Adrenal gland (tissue), 5 donors: ENCODE results near the gene FBXL7.

Source experiments
- POLR2A ChIP-seq, 2 donors: fragments of 450-650 bp; IDR thresholded peaks; one replicate each; pipeline ENCODE4 v1.6.1; 2017; ENCODE audit warnings: antibody characterized with exemption in 2 of 2, mild to moderate bottlenecking in 2 of 2, moderate library complexity in 1 of 2
- TF ChIP-seq, protein P1 (sequence below), 6 experiments: fragments of 450-650 bp in 4 of 6; fragments of 200-600 bp in 2 of 6; sonication (generic) in 1 of 6; IDR thresholded peaks; 1 replicate in 5 of 6; 2 replicates in 1 of 6; pipeline versions ENCODE4 v1.5.1 to v1.8.0; 2016 to 2021; ENCODE audit warnings: antibody characterized with exemption in 6 of 6, mild to moderate bottlenecking in 2 of 6, moderate library complexity in 1 of 6
- donor health status: DM: no; HTN: no; CAD: no.

DNA sequence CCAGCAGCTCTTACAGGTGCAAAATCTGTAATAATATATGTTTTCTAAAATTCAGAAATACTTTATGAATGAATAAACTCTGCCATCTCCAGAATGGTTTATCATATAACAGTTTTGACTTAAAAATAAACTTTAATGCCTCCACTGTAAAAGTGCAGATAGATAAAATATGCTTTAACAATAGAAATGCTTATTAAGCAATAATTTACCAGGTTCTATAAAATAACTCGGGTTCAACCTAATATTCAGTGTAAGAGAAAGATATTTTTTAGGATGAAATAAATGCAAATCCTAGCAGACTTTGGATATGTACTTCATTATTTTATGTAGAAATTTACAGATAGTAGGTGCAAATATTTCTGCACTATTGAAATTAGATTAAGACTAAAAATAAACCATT, 74.1 kb downstream of the FBXL7 start:
- TF ChIP-seq POLR2A (IDR thresholded peaks at IDR 0.05), result no peak
- TF ChIP-seq, protein P1, sequence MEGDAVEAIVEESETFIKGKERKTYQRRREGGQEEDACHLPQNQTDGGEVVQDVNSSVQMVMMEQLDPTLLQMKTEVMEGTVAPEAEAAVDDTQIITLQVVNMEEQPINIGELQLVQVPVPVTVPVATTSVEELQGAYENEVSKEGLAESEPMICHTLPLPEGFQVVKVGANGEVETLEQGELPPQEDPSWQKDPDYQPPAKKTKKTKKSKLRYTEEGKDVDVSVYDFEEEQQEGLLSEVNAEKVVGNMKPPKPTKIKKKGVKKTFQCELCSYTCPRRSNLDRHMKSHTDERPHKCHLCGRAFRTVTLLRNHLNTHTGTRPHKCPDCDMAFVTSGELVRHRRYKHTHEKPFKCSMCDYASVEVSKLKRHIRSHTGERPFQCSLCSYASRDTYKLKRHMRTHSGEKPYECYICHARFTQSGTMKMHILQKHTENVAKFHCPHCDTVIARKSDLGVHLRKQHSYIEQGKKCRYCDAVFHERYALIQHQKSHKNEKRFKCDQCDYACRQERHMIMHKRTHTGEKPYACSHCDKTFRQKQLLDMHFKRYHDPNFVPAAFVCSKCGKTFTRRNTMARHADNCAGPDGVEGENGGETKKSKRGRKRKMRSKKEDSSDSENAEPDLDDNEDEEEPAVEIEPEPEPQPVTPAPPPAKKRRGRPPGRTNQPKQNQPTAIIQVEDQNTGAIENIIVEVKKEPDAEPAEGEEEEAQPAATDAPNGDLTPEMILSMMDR (IDR thresholded peaks at IDR 0.05), result no peak
